Epithelial cell of esophagus (primary cell): ENCODE measurements around the gene SZT2.
"Not testable (repeated sequence)": the region's sequence is repeated elsewhere in the genome, so short reads cannot be mapped to it uniquely, and the experiment has no call there.

Source experiments
- DNase-seq: peaks from one replicate; pipeline ENCODE4 v3.0.0; 2010; ENCODE audit warnings: low read depth
- H3K4me3 ChIP-seq: 2 replicates; pipeline ENCODE4 v1.5.1; 2011; ENCODE audit warnings: mild to moderate bottlenecking, low read length, control low read depth
- CTCF ChIP-seq: IDR thresholded peaks from 2 replicates; pipeline ENCODE4 v1.5.1; 2011; ENCODE audit warnings: low read depth, mild to moderate bottlenecking, low read length, control low read depth, inconsistent platforms; ENCODE audit not compliant: insufficient read depth; ENCODE audit errors: missing control alignments

The SZT2 gene

GRCh38 chr1:43367026-43367903 lies 22.4 kb upstream of the SZT2 start:
- no peak for TF ChIP-seq CTCF
- peak; percentile 72 for DNase-seq
- peak overlapping the region; percentile 75 for H3K4me3 ChIP-seq

- peak within 1 kb of the TSS; percentile 75 for H3K4me3 ChIP-seq
- DNase-seq, result peak; percentile 92
- TF ChIP-seq CTCF, result peak; percentile 23
Observed at GRCh38 chr1:43367904-43368645, 21.6 kb upstream of the SZT2 start, which contains the start of gene ELOVL1. ELOVL1 (minus strand) TSS chr1:43368011; CDS start chr1:43365609, 2,402 bp downstream.

GRCh38 chr1:43368646-43369020 lies 21.1 kb upstream of the SZT2 start:
- no peak for TF ChIP-seq CTCF
- DNase-seq, result no peak
- peak overlapping the region; percentile 48 for H3K4me3 ChIP-seq

GRCh38 chr1:43369779-43370178 lies 19.9 kb upstream of the SZT2 start:
- not testable (repeated sequence) for H3K4me3 ChIP-seq, DNase-seq

GRCh38 chr1:43370564-43370963 lies 19.1 kb upstream of the SZT2 start:
- DNase-seq, result no peak
- H3K4me3 ChIP-seq, result no peak overlapping the region
- no peak for TF ChIP-seq CTCF

- TF ChIP-seq CTCF, result no peak
- H3K4me3 ChIP-seq, result no peak overlapping the region
- no peak for DNase-seq
Observed at GRCh38 chr1:43372172-43372571, 17.5 kb upstream of the SZT2 start.

GRCh38 chr1:43373066-43373940 lies 16.4 kb upstream of the SZT2 start:
- no peak for TF ChIP-seq CTCF
- peak; percentile 95 for DNase-seq
- H3K4me3 ChIP-seq, result no peak overlapping the region
